K562 (cell line): ENCODE measurements around the gene MCM6. TPM values are rescaled to one million over a fixed set of nuclear protein-coding genes. Genes with fewer than 3 reads are reported as not detected.
A peak's percentile ranks its signal among the peaks of the same experiment; 100 is the strongest.

Experiments used
- COPS2 ChIP-seq: fragments of 450-650 bp; conservative IDR thresholded peaks from 2 replicates; pipeline ENCODE4 v1.6.1; 2016; ENCODE audit warnings: mild to moderate bottlenecking, moderate library complexity
- ELF1 ChIP-seq: fragments of 200-800 bp; sonication (Bioruptor generic); IDR thresholded peaks from 2 replicates; pipeline ENCODE4 v1.6.1; 2016; ENCODE audit warnings: missing genetic modification characterization, missing compliant biosample characterization
- ID3 ChIP-seq, 2 experiments: fragments of 250-450 bp in 1 of 2; fragments of 450-650 bp in 1 of 2; sonication (Bioruptor Pico) in 1 of 2; IDR thresholded peaks; 2 replicates each; pipeline versions ENCODE4 v1.6.1 to v1.8.0; 2016 to 2021; ENCODE audit warnings: mild to moderate bottlenecking in 2 of 2, moderate library complexity in 2 of 2, missing compliant biosample characterization in 1 of 2, missing genetic modification characterization in 1 of 2
- KLF1 ChIP-seq: fragments of 450-650 bp; IDR thresholded peaks from 2 replicates; pipeline ENCODE4 v1.6.1; 2016; ENCODE audit warnings: missing genetic modification characterization, missing compliant biosample characterization
- MGA ChIP-seq: fragments of 450-650 bp; IDR thresholded peaks from 2 replicates; pipeline ENCODE4 v1.6.1; 2016; ENCODE audit warnings: mild to moderate bottlenecking, moderate library complexity
- NELFE ChIP-seq: IDR thresholded peaks from 2 replicates; pipeline ENCODE4 v1.6.1; 2011; ENCODE audit warnings: mild to moderate bottlenecking; ENCODE audit not compliant: insufficient read depth, insufficient read length
- PHB ChIP-seq: fragments of 250-450 bp; sonication (Bioruptor Pico); IDR thresholded peaks from 2 replicates; pipeline ENCODE4 v1.5.0; 2021
- SAP30 ChIP-seq: fragments of 200-600 bp; sonication (generic); IDR thresholded peaks from 2 replicates; pipeline ENCODE4 v1.6.1; 2012; ENCODE audit warnings: borderline replicate concordance, low read depth, mild to moderate bottlenecking, moderate library complexity, low read length, control low read depth, inconsistent platforms; ENCODE audit not compliant: insufficient read depth, poor library complexity, severe bottlenecking
- TSC22D4 ChIP-seq: fragments of 450-650 bp; IDR thresholded peaks from 2 replicates; pipeline ENCODE4 v1.6.1; 2016; ENCODE audit warnings: missing genetic modification characterization, missing biosample characterization, control low read depth
- ZBTB2 ChIP-seq: fragments of 450-650 bp; IDR thresholded peaks from 2 replicates; pipeline ENCODE4 v1.6.1; 2016; ENCODE audit warnings: antibody characterized with exemption
- ZBTB8A ChIP-seq: fragments of 450-650 bp; IDR thresholded peaks from 2 replicates; pipeline ENCODE4 v1.6.1; 2018; ENCODE audit warnings: mild to moderate bottlenecking, moderate library complexity; ENCODE audit not compliant: partially characterized antibody
- ZNF324 ChIP-seq: fragments of 250-450 bp; sonication (Bioruptor Pico); IDR thresholded peaks from 2 replicates; pipeline ENCODE4 v1.4.0; 2020; ENCODE audit warnings: mild to moderate bottlenecking
- ZNF354B ChIP-seq: fragments of 250-450 bp; sonication (Bioruptor Pico); IDR thresholded peaks from 2 replicates; pipeline ENCODE4 v1.4.0; 2020
- ZNF586 ChIP-seq: fragments of 450-650 bp; formaldehyde crosslinking; conservative IDR thresholded peaks from 2 replicates; pipeline ENCODE4 v1.4.0; 2020; ENCODE audit warnings: mild to moderate bottlenecking, moderate library complexity
- ZNF75A ChIP-seq: fragments of 450-650 bp; formaldehyde crosslinking; IDR thresholded peaks from 2 replicates; pipeline ENCODE4 v1.4.0; 2020; ENCODE audit warnings: mild to moderate bottlenecking
- polyA plus RNA-seq, 8 experiments: library from polyadenylated mRNA; depleted of rRNA in 4 of 8; stranded (reverse) in 5 of 8; unstranded in 3 of 8; fragments of >200 nt; fragmentation: Nextera tagmentation in 2 of 8; fragmentation: Illumina TruSeq in 1 of 8; extraction: Ambion mirVana in 2 of 8; extraction: Trizol in 1 of 8; gene quantifications; 2 replicates each; pipeline versions ENCODE4 v1.2.1 to v1.2.3, GENCODE V29; 2011 to 2014; ENCODE audit warnings: inconsistent platforms in 1 of 8, missing spikeins in 1 of 8
- total RNA-seq, 7 experiments: library from RNA; depleted of rRNA in 6 of 7; stranded (reverse); fragments of >200 nt in 6 of 7; fragmentation: Illumina TruSeq in 2 of 7; extraction: Trizol in 2 of 7; gene quantifications; 2 replicates each; pipeline versions ENCODE4 v1.2.1 to v1.2.3, GENCODE V29; 2011 to 2021; ENCODE audit warnings: low replicate concordance in 1 of 7

The MCM6 gene
- total and polyA plus RNA-seq, 9 of the 15 experiments (the other 6 are each of a cell fraction or from before 2014, with no cell fraction given): 42.6 to 133 (median 82.4) TPM

GRCh38 chr2:135876066-135876711, at the start of gene MCM6 (continued):
- peak; percentile 79 for TF ChIP-seq MGA
- TF ChIP-seq PHB (CRISPR knock-in tag): no peak
- peak; percentile 46 for TF ChIP-seq SAP30
- TF ChIP-seq TSC22D4 (tag): no peak
- TF ChIP-seq ZNF324 (CRISPR knock-in tag): no peak
- no peak for TF ChIP-seq ZNF586 (CRISPR knock-in tag)
- no peak for TF ChIP-seq ZNF75A (CRISPR knock-in tag)
- no peak for TF ChIP-seq COPS2
- no peak for TF ChIP-seq KLF1 (tag)
- no peak for TF ChIP-seq ID3 (CRISPR knock-in tag; IDR thresholded peaks at IDR 0.05)
- TF ChIP-seq ID3 (tag; IDR thresholded peaks at IDR 0.05): peak; percentile 53; the same call in 1 of the 2 replicates
- peak; percentile 59 for TF ChIP-seq ELF1
- TF ChIP-seq NELFE: no peak
- peak; percentile 96 for TF ChIP-seq ZBTB2
- no peak for TF ChIP-seq ZNF354B (CRISPR knock-in tag)
- TF ChIP-seq ZBTB8A: no peak
